HepG2 (cell line): ENCODE measurements around the gene CSNK1G3. TPM values are rescaled to one million over a fixed set of nuclear protein-coding genes. Genes with fewer than 3 reads are reported as not detected.

Experiments
- ATAC-seq: fragments of 200-7000 bp; cut with Tn5 transposase; 3 replicates; pipeline ENCODE4 v1.9.1; 2020; ENCODE audit warnings: mild to moderate bottlenecking, moderate library complexity
- BruUV-seq: library from RNA; stranded (reverse); fragments of 400-500 nt; replicated peaks from 2 replicates; lab custom pipeline; 2021; lab: Mats Ljungman, UMichigan
- CTCF ChIA-PET: fragments of 300-600 bp; formaldehyde crosslinking; extraction: SDS; loops from one replicate; lab custom pipeline; 2021; ENCODE audit warnings: low total read pairs, inconsistent platforms, low intra/inter-chr PET ratio; lab: Yijun Ruan, JAX
- POLR2A ChIA-PET: fragments of 350-600 bp; sonication (Branson Sonifier 250); formaldehyde crosslinking; loops from one replicate; lab custom pipeline; 2020; ENCODE audit warnings: antibody characterized with exemption, inconsistent platforms; lab: Yijun Ruan, JAX
- DNase-seq: peaks from one replicate; pipeline ENCODE4 v3.0.0-alpha.2; 2015; ENCODE audit warnings: low spot score
- FAIRE-seq: peaks from 3 replicates; lab custom pipeline; 2011; peaks lifted over from hg19 to GRCh38; lab: Jason Lieb, UNC
- H2AFZ ChIP-seq: one replicate; pipeline ENCODE4 v1.6.1; 2011; ENCODE audit warnings: low read length, inconsistent platforms
- H3K27ac ChIP-seq: fragments of 300-600 bp; 3 replicates; pipeline ENCODE4 v1.8.0; 2011; ENCODE audit warnings: mixed run types, mild to moderate bottlenecking, mixed read lengths, low read length, inconsistent platforms; ENCODE audit not compliant: insufficient read depth; ENCODE audit errors: extremely low read length
- H3K27me3 ChIP-seq, 2 experiments: fragments of 200-600 bp in 1 of 2; 2 replicates in 1 of 2; 3 replicates in 1 of 2; pipeline versions ENCODE4 v1.6.0 to v1.8.0; 2011; ENCODE audit warnings: low read length in 2 of 2, mild to moderate bottlenecking in 2 of 2, moderate library complexity in 2 of 2, inconsistent platforms in 1 of 2; ENCODE audit not compliant: insufficient read depth in 2 of 2, control insufficient read depth in 1 of 2
- H3K36me3 ChIP-seq, 2 experiments: fragments of 200-600 bp in 1 of 2; replicated peaks in 1 of 2; 2 replicates in 1 of 2; 3 replicates in 1 of 2; pipeline versions ENCODE4 v1.5.1 to v1.8.0; 2011; ENCODE audit warnings: low read length in 2 of 2, inconsistent platforms in 1 of 2; ENCODE audit not compliant: insufficient read depth in 2 of 2, control insufficient read depth in 1 of 2
- H3K4me1 ChIP-seq: 2 replicates; pipeline ENCODE4 v1.5.1; 2012; ENCODE audit warnings: low read length, inconsistent platforms; ENCODE audit not compliant: insufficient read depth
- H3K4me2 ChIP-seq: 2 replicates; pipeline ENCODE4 v1.6.0; 2011; ENCODE audit warnings: low read depth, low read length, inconsistent platforms
- H3K4me3 ChIP-seq, 3 experiments: fragments of 200-600 bp in 1 of 3; sonication (generic), shearing (Covaris generic) in 1 of 3; replicated peaks in 1 of 3; 2 replicates each; pipeline ENCODE4 v1.5.1; 2011 to 2016; ENCODE audit warnings: low read length in 3 of 3, inconsistent platforms in 2 of 3, low read depth in 2 of 3, mild to moderate bottlenecking in 2 of 3, control low read depth in 1 of 3, mixed read lengths in 1 of 3; ENCODE audit not compliant: insufficient read depth in 1 of 3
- H3K79me2 ChIP-seq: one replicate; pipeline ENCODE4 v1.6.1; 2011; ENCODE audit warnings: low read length, inconsistent platforms; ENCODE audit not compliant: insufficient read depth
- H3K9ac ChIP-seq: 2 replicates; pipeline ENCODE4 v1.6.0; 2011; ENCODE audit warnings: mild to moderate bottlenecking, low read depth, low read length, inconsistent platforms; ENCODE audit not compliant: insufficient read depth
- H3K9me3 ChIP-seq: 2 replicates; pipeline ENCODE4 v1.5.1; 2012; ENCODE audit warnings: mild to moderate bottlenecking, low read length
- H4K20me1 ChIP-seq: 2 replicates; pipeline ENCODE4 v1.6.0; 2011; ENCODE audit warnings: inconsistent platforms, mild to moderate bottlenecking, low read length, moderate library complexity; ENCODE audit not compliant: insufficient read depth
- CEBPG ChIP-seq: IDR thresholded peaks from 2 replicates; pipeline ENCODE4 v1.6.1; 2016
- FOXM1 ChIP-seq: sonication (generic); formaldehyde crosslinking; IDR thresholded peaks from 2 replicates; pipeline ENCODE4 v1.5.0; 2020; ENCODE audit warnings: missing genetic modification reagents
- HIVEP1 ChIP-seq: sonication (generic); formaldehyde crosslinking; IDR thresholded peaks from 2 replicates; pipeline ENCODE4 v1.4.0; 2020; ENCODE audit warnings: mild to moderate bottlenecking, missing genetic modification reagents
- JUNB ChIP-seq: sonication (generic); formaldehyde crosslinking; IDR thresholded peaks from 2 replicates; pipeline ENCODE4 v1.8.0; 2022; ENCODE audit warnings: missing genetic modification reagents, mild to moderate bottlenecking, borderline replicate concordance
- MAFK ChIP-seq, 2 experiments: IDR thresholded peaks in 1 of 2; conservative IDR thresholded peaks in 1 of 2; 2 replicates each; pipeline ENCODE4 v1.6.1; 2011; ENCODE audit warnings: improper control_type of control experiment in 2 of 2, low read length in 2 of 2
- MIXL1 ChIP-seq: IDR thresholded peaks from 2 replicates; pipeline ENCODE4 v1.6.1; 2016
- RAD21 ChIP-seq: fragments of 450-650 bp; formaldehyde crosslinking; IDR thresholded peaks from 2 replicates; pipeline ENCODE4 v1.5.0; 2020; ENCODE audit warnings: mild to moderate bottlenecking
- SATB2 ChIP-seq: sonication (generic); formaldehyde crosslinking; IDR thresholded peaks from 2 replicates; pipeline ENCODE4 v1.5.0; 2020; ENCODE audit warnings: missing genetic modification reagents
- SIN3A ChIP-seq: IDR thresholded peaks from 2 replicates; pipeline ENCODE4 v1.6.1; 2011; ENCODE audit warnings: low read depth, mild to moderate bottlenecking, control low read depth, low read length, borderline replicate concordance
- SUZ12 ChIP-seq: fragments of 150-350 bp; IDR thresholded peaks from 2 replicates; pipeline ENCODE4 v1.6.1; 2014; ENCODE audit warnings: low read depth, low read length
- TMF1 ChIP-seq: sonication (generic); formaldehyde crosslinking; IDR thresholded peaks from 2 replicates; pipeline ENCODE4 v1.8.1; 2022; ENCODE audit warnings: low read depth, missing genetic modification reagents
- ZNF143 ChIP-seq: sonication (generic); formaldehyde crosslinking; IDR thresholded peaks from 2 replicates; pipeline ENCODE4 v1.4.0; 2020; ENCODE audit warnings: missing genetic modification reagents
- ZNF431 ChIP-seq: sonication (generic); formaldehyde crosslinking; IDR thresholded peaks from 2 replicates; pipeline ENCODE4 v1.9.0; 2022; ENCODE audit warnings: missing genetic modification reagents, low read depth, mild to moderate bottlenecking, borderline replicate concordance
- ZNF614 ChIP-seq: IDR thresholded peaks from 2 replicates; pipeline ENCODE4 v1.6.1; 2018; ENCODE audit warnings: missing biosample characterization, missing genetic modification reagents, inconsistent platforms, borderline replicate concordance
- ZNF616 ChIP-seq: sonication (generic); formaldehyde crosslinking; IDR thresholded peaks from 2 replicates; pipeline ENCODE4 v1.5.0; 2020; ENCODE audit warnings: low read depth, mild to moderate bottlenecking, missing genetic modification reagents
- in situ Hi-C: cut with HindIII; loops from 2 replicates; pipeline ENCODE4 v1.10.0; 2017; ENCODE audit warnings: low pct_unique_long_range_greater_than_20kb; ENCODE audit not compliant: extremely low pct_ligation_motif_present
- intact Hi-C: fragments of 100-400 bp; cut with micrococcal nuclease; formaldehyde crosslinking; loops from one replicate; pipeline ENCODE4 v1.10.0; 2022; ENCODE audit not compliant: unreplicated experiment
- polyA plus RNA-seq, 8 experiments: library from polyadenylated mRNA; depleted of rRNA in 3 of 8; stranded (reverse) in 7 of 8; unstranded in 1 of 8; fragments of >200 nt; fragmentation: Illumina TruSeq in 4 of 8; extraction: Trizol in 4 of 8; gene quantifications; 2 replicates each; pipeline versions ENCODE4 v1.2.1 to v1.2.3, GENCODE V29; 2011 to 2016; ENCODE audit warnings: low read depth in 4 of 8, missing spikeins in 1 of 8, mixed read lengths in 1 of 8; ENCODE audit not compliant: insufficient read depth in 1 of 8
- total RNA-seq, 5 experiments: library from RNA; depleted of rRNA; stranded (reverse); fragments of >200 nt; fragmentation: Illumina TruSeq; extraction: Trizol; gene quantifications; 2 replicates each; pipeline ENCODE4 v1.2.3, GENCODE V29; 2016; ENCODE audit warnings: low read depth in 1 of 5
- TF ChIP-seq, protein P1 (sequence below): sonication (generic); formaldehyde crosslinking; conservative IDR thresholded peaks from 2 replicates; pipeline ENCODE4 v1.8.0; 2022; ENCODE audit warnings: missing genetic modification reagents
- TF ChIP-seq, protein P2 (sequence below): sonication (generic); formaldehyde crosslinking; IDR thresholded peaks from 2 replicates; pipeline ENCODE4 v1.4.0; 2020; ENCODE audit warnings: missing genetic modification reagents, low read depth, mild to moderate bottlenecking, borderline replicate concordance
- TF ChIP-seq, protein P3 (sequence below): sonication (generic); formaldehyde crosslinking; IDR thresholded peaks from 2 replicates; pipeline ENCODE4 v1.4.0; 2020; ENCODE audit warnings: missing genetic modification reagents, borderline replicate concordance

Gene CSNK1G3
- total and polyA plus RNA-seq, 2 of the 13 experiments (the other 11 are each of a cell fraction or from before 2014, with no cell fraction given) = 11.3 to 31.5 TPM

DNA sequence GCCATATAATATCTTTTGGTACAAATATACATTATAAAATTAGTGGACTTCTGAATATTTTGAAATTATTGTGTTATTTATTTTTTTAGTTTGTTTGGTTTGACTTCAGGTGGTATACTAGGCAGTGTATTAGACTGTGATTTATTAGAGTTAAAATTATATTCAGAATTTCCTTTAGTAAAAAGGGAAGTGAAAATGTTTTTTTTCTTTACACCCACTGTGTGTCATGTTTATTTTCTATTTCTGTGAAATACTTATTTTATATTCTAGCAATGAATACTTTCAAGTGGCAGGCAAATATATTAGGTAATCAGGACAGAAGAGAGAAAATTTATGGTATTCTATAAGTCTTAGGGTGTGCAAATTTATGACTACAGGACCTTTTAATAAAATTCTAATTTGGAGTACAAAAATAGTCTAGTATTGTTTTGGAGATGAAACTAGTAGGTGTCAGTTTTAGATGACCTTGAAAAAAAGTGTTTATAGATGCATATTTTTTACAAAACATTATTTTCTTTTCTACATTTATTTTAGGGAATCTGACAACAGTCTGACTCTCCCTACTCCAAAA, 8.8 kb downstream of the CSNK1G3 start:
- Histone ChIP-seq H3K4me3 (no peak overlapping the region), H3K79me2 (peaks cover 95% of the 10 kb centered on the region), H3K27me3 (no peaks in the 10 kb centered on the region), H3K9me3 (no peaks in the 10 kb centered on the region), H3K4me1 (peaks cover 18% of the 10 kb centered on the region), H4K20me1 (peaks cover 7% of the 10 kb centered on the region; the same call in 1 of the 2 replicates), H3K4me2 (no peak overlapping the region), H3K9ac (no peak overlapping the region), H3K36me3 (no peaks in the 10 kb centered on the region), H3K27ac (no peak overlapping the region), H2AFZ (no peak overlapping the region)
- in situ Hi-C loops (no loop called here), intact Hi-C loops (no loop called here)
- POLR2A ChIA-PET = no interaction called here
- FAIRE-seq (no peak), DNase-seq (no peak), ATAC-seq (no peak)
- BruUV-seq = no TSS peak
- CTCF ChIA-PET = no interaction called here
- TF ChIP-seq FOXM1 (no peak), TMF1 (CRISPR knock-in tag) (no peak), SUZ12 (no peak), SIN3A (no peak), ZNF431 (CRISPR knock-in tag) (no peak), JUNB (no peak), MIXL1 (CRISPR knock-in tag) (no peak), ZNF143 (CRISPR knock-in tag) (no peak), ZNF614 (CRISPR knock-in tag) (no peak), CEBPG (CRISPR knock-in tag) (no peak), RAD21 (CRISPR knock-in tag) (no peak), ZNF616 (CRISPR knock-in tag) (no peak), HIVEP1 (CRISPR knock-in tag) (no peak), SATB2 (CRISPR knock-in tag) (no peak), MAFK (conservative IDR thresholded peaks at IDR 0.05 in 1 of 2, IDR thresholded peaks at IDR 0.05 in 1 of 2; ENCODE audit: low read length in 2 of 2) (no peak)
- TF ChIP-seq, protein P1, sequence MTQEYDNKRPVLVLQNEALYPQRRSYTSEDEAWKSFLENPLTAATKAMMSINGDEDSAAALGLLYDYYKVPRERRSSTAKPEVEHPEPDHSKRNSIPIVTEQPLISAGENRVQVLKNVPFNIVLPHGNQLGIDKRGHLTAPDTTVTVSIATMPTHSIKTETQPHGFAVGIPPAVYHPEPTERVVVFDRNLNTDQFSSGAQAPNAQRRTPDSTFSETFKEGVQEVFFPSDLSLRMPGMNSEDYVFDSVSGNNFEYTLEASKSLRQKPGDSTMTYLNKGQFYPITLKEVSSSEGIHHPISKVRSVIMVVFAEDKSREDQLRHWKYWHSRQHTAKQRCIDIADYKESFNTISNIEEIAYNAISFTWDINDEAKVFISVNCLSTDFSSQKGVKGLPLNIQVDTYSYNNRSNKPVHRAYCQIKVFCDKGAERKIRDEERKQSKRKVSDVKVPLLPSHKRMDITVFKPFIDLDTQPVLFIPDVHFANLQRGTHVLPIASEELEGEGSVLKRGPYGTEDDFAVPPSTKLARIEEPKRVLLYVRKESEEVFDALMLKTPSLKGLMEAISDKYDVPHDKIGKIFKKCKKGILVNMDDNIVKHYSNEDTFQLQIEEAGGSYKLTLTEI (CRISPR knock-in tag) = no peak
- TF ChIP-seq, protein P2, sequence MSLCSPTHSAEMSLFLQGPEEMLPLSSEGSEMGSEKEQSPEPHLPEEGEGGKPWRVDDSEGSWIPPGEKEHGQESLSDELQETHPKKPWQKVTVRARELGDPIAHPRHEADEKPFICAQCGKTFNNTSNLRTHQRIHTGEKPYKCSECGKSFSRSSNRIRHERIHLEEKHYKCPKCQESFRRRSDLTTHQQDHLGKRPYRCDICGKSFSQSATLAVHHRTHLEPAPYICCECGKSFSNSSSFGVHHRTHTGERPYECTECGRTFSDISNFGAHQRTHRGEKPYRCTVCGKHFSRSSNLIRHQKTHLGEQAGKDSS (CRISPR knock-in tag) = no peak
- TF ChIP-seq, protein P3, sequence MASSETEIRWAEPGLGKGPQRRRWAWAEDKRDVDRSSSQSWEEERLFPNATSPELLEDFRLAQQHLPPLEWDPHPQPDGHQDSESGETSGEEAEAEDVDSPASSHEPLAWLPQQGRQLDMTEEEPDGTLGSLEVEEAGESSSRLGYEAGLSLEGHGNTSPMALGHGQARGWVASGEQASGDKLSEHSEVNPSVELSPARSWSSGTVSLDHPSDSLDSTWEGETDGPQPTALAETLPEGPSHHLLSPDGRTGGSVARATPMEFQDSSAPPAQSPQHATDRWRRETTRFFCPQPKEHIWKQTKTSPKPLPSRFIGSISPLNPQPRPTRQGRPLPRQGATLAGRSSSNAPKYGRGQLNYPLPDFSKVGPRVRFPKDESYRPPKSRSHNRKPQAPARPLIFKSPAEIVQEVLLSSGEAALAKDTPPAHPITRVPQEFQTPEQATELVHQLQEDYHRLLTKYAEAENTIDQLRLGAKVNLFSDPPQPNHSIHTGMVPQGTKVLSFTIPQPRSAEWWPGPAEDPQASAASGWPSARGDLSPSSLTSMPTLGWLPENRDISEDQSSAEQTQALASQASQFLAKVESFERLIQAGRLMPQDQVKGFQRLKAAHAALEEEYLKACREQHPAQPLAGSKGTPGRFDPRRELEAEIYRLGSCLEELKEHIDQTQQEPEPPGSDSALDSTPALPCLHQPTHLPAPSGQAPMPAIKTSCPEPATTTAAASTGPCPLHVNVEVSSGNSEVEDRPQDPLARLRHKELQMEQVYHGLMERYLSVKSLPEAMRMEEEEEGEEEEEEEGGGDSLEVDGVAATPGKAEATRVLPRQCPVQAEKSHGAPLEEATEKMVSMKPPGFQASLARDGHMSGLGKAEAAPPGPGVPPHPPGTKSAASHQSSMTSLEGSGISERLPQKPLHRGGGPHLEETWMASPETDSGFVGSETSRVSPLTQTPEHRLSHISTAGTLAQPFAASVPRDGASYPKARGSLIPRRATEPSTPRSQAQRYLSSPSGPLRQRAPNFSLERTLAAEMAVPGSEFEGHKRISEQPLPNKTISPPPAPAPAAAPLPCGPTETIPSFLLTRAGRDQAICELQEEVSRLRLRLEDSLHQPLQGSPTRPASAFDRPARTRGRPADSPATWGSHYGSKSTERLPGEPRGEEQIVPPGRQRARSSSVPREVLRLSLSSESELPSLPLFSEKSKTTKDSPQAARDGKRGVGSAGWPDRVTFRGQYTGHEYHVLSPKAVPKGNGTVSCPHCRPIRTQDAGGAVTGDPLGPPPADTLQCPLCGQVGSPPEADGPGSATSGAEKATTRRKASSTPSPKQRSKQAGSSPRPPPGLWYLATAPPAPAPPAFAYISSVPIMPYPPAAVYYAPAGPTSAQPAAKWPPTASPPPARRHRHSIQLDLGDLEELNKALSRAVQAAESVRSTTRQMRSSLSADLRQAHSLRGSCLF = no peak
